ENCODE results near the gene HOXC12.

DNA sequence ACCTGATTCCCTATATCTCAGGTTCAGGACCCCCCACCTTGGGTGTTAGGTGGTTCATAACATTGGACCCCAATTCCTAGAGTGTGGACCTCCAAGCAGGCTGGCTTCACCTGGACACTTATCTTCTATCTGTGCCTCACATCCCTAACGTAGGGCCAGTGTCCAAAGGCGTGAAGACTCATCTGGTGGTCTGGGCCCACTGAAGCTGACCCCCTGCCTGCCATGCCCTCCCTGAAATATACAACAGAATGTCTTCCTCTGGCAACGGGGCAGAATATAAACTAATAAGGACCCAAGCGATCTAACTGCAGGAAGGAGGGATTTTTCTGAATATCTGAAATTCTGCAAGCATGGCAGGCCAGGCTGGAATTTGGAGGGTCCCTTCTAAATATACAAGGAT lies 10.5 kb upstream of the HOXC12 start:
- TF ChIP-seq, protein P1, sequence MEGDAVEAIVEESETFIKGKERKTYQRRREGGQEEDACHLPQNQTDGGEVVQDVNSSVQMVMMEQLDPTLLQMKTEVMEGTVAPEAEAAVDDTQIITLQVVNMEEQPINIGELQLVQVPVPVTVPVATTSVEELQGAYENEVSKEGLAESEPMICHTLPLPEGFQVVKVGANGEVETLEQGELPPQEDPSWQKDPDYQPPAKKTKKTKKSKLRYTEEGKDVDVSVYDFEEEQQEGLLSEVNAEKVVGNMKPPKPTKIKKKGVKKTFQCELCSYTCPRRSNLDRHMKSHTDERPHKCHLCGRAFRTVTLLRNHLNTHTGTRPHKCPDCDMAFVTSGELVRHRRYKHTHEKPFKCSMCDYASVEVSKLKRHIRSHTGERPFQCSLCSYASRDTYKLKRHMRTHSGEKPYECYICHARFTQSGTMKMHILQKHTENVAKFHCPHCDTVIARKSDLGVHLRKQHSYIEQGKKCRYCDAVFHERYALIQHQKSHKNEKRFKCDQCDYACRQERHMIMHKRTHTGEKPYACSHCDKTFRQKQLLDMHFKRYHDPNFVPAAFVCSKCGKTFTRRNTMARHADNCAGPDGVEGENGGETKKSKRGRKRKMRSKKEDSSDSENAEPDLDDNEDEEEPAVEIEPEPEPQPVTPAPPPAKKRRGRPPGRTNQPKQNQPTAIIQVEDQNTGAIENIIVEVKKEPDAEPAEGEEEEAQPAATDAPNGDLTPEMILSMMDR (conservative IDR thresholded peaks at IDR 0.05): no peak
- no peak for TF ChIP-seq ZFX (IDR thresholded peaks at IDR 0.05)
